OCI-LY3 (cell line): ENCODE results near the gene DVL2.
A peak's percentile ranks its signal among the peaks of the same experiment; 100 is the strongest.

ENCODE experiments used
- H2AFZ ChIP-seq: fragments of 200-600, 300-600 bp; shearing (Covaris generic); 2 replicates; pipeline ENCODE4 v1.6.0; 2014; ENCODE audit warnings: antibody characterized with exemption, low read depth, low read length
- H3K27ac ChIP-seq: fragments of 200-600, 300-600 bp; sonication (generic); 2 replicates; pipeline ENCODE4 v1.5.1; 2014; ENCODE audit warnings: mild to moderate bottlenecking, low read length, moderate library complexity, mixed read lengths
- H3K27me3 ChIP-seq: fragments of 200-600, 300-600 bp; sonication (generic); 2 replicates; pipeline ENCODE4 v1.6.1; 2014; ENCODE audit warnings: low read depth, low read length, mixed read lengths
- H3K36me3 ChIP-seq: fragments of 200-600, 300-600 bp; sonication (generic); replicated peaks from 2 replicates; pipeline ENCODE3; 2014; ENCODE audit warnings: low read depth, low read length, mixed read lengths
- H3K4me1 ChIP-seq: fragments of 300-600, 200-600 bp; sonication (generic); 2 replicates; pipeline ENCODE4 v1.6.1; 2014; ENCODE audit warnings: low read length, mixed read lengths
- H3K4me2 ChIP-seq: fragments of 200-600, 300-600 bp; sonication (generic); 2 replicates; pipeline ENCODE4 v1.6.1; 2014; ENCODE audit warnings: low read length, mixed read lengths
- H3K4me3 ChIP-seq: fragments of 300-600, 200-600 bp; sonication (generic); 2 replicates; pipeline ENCODE4 v1.5.1; 2014; ENCODE audit warnings: antibody characterized with exemption, mild to moderate bottlenecking, low read length, moderate library complexity
- H3K79me2 ChIP-seq: fragments of 300-600, 200-600 bp; shearing (Covaris generic); 2 replicates; pipeline ENCODE4 v1.6.1; 2014; ENCODE audit warnings: mild to moderate bottlenecking, low read length, mixed read lengths
- H3K9ac ChIP-seq: fragments of 300-600, 200-600 bp; shearing (Covaris generic); 2 replicates; pipeline ENCODE4 v1.6.0; 2014; ENCODE audit warnings: mild to moderate bottlenecking, low read length, moderate library complexity
- H3K9me3 ChIP-seq: fragments of 200-600, 300-600 bp; shearing (Covaris generic); 2 replicates; pipeline ENCODE4 v1.6.1; 2014; ENCODE audit warnings: low read length, mixed read lengths; ENCODE audit not compliant: insufficient read depth
- H4K20me1 ChIP-seq: fragments of 200-600, 300-600 bp; sonication (generic); 2 replicates; pipeline ENCODE4 v1.6.1; 2016; ENCODE audit warnings: low read length, mixed read lengths; ENCODE audit not compliant: insufficient read depth
- CTCF ChIP-seq: fragments of 200-600, 300-600 bp; sonication (generic); IDR thresholded peaks from 2 replicates; pipeline ENCODE4 v1.5.1; 2014; ENCODE audit warnings: antibody characterized with exemption, low read length, low read depth
- EZH2phosphoT487 ChIP-seq: fragments of 200-600 bp; shearing (Covaris generic); IDR thresholded peaks from 2 replicates; pipeline ENCODE4 v1.6.1; 2018; ENCODE audit warnings: antibody characterized with exemption, mixed run types, low read depth

DVL2 gene

GRCh38 chr17:7279448-7279847, 45.1 kb upstream of the DVL2 start:
- H3K9ac ChIP-seq, result no peak overlapping the region
- H3K4me3 ChIP-seq, result no peak overlapping the region
- no peak overlapping the region for H2AFZ ChIP-seq
- no peaks in the 10 kb centered on the region for H3K27me3 ChIP-seq
- H3K4me2 ChIP-seq, result no peak overlapping the region
- peaks cover 15% of the 10 kb centered on the region for H3K4me1 ChIP-seq
- TF ChIP-seq CTCF (no peak), EZH2phosphoT487 (no peak)
- no peaks in the 10 kb centered on the region for H3K36me3 ChIP-seq
- H3K27ac ChIP-seq, result no peak overlapping the region
- no peaks in the 10 kb centered on the region for H3K79me2 ChIP-seq
- H4K20me1 ChIP-seq, result no peaks in the 10 kb centered on the region
- H3K9me3 ChIP-seq, result no peaks in the 10 kb centered on the region

- Histone ChIP-seq H3K36me3 (no peaks in the 10 kb centered on the region), H3K79me2 (no peaks in the 10 kb centered on the region), H3K9ac (no peak overlapping the region), H4K20me1 (no peaks in the 10 kb centered on the region), H3K4me1 (0 out of 2 replicates have a peak, but pooled peaks cover 2% of the 10 kb centered on the region), H3K9me3 (no peaks in the 10 kb centered on the region), H3K27ac (no peak overlapping the region), H3K27me3 (no peaks in the 10 kb centered on the region), H3K4me2 (no peak overlapping the region), H2AFZ (no peak overlapping the region), H3K4me3 (no peak overlapping the region)
- TF ChIP-seq CTCF, result no peak
- TF ChIP-seq EZH2phosphoT487, result no peak
Measured at GRCh38 chr17:7266784-7267183, 32.5 kb upstream of the DVL2 start.

- 0 out of 2 replicates have a peak, but pooled peaks cover 2% of the 10 kb centered on the region for H3K4me1 ChIP-seq
- H3K4me3 ChIP-seq, result no peak overlapping the region
- no peaks in the 10 kb centered on the region for H3K79me2 ChIP-seq
- H3K36me3 ChIP-seq, result no peaks in the 10 kb centered on the region
- no peak overlapping the region for H2AFZ ChIP-seq
- no peak overlapping the region for H3K9ac ChIP-seq
- TF ChIP-seq EZH2phosphoT487 (no peak), CTCF (no peak)
- no peaks in the 10 kb centered on the region for H3K27me3 ChIP-seq
- H4K20me1 ChIP-seq, result no peaks in the 10 kb centered on the region
- no peaks in the 10 kb centered on the region for H3K9me3 ChIP-seq
- H3K4me2 ChIP-seq, result no peak overlapping the region
- H3K27ac ChIP-seq, result no peak overlapping the region
Measured at GRCh38 chr17:7263801-7264078, 29.4 kb upstream of the DVL2 start.

- no peaks in the 10 kb centered on the region for H3K79me2 ChIP-seq
- H3K27ac ChIP-seq, result no peak overlapping the region
- no peaks in the 10 kb centered on the region for H3K27me3 ChIP-seq
- H2AFZ ChIP-seq, result peak overlapping the region; percentile 40; the same call in 1 of the 2 replicates
- peak overlapping the region; percentile 48 for H3K4me2 ChIP-seq
- H3K9me3 ChIP-seq, result no peaks in the 10 kb centered on the region
- H3K4me1 ChIP-seq, result 0 out of 2 replicates have a peak, but pooled peaks cover 2% of the 10 kb centered on the region
- TF ChIP-seq EZH2phosphoT487 (no peak), CTCF (no peak)
- H3K36me3 ChIP-seq, result no peaks in the 10 kb centered on the region
- H3K4me3 ChIP-seq, result 0 out of 2 replicates have a peak overlapping the region, but pooled peaks have one; percentile 26
- no peaks in the 10 kb centered on the region for H4K20me1 ChIP-seq
- no peak overlapping the region for H3K9ac ChIP-seq
Measured at GRCh38 chr17:7262935-7263800, 28.9 kb upstream of the DVL2 start.
